Small intestine (tissue), 7 donors: ENCODE measurements around the gene DMWD. TPM values are rescaled to one million over a fixed set of nuclear protein-coding genes. Genes with fewer than 3 reads are reported as not detected.

Experiments
- DNase-seq, 2 donors: peaks; one replicate each; pipeline versions ENCODE4 v3.0.0 to v3.0.0-alpha.2; 2013
- FAIRE-seq: peaks from 2 replicates; lab custom pipeline; 2012; peaks lifted over from hg19 to GRCh38; lab: Jason Lieb, UNC
- H3K27ac ChIP-seq, 3 donors: one replicate each; pipeline ENCODE4 v1.5.1; 2013; ENCODE audit warnings: low read length in 2 of 3, mild to moderate bottlenecking in 2 of 3, control low read depth in 1 of 3, inconsistent platforms in 1 of 3, low read depth in 1 of 3, moderate library complexity in 1 of 3
- H3K27me3 ChIP-seq, 3 donors: one replicate each; pipeline ENCODE4 v1.6.1; 2013; ENCODE audit warnings: low read length in 3 of 3, inconsistent platforms in 1 of 3; ENCODE audit not compliant: control insufficient read depth in 3 of 3, insufficient read depth in 3 of 3
- H3K36me3 ChIP-seq, 3 donors: one replicate each; pipeline ENCODE4 v1.6.1; 2013; ENCODE audit warnings: low read length in 3 of 3, inconsistent platforms in 1 of 3, low read depth in 1 of 3, mild to moderate bottlenecking in 1 of 3, moderate library complexity in 1 of 3; ENCODE audit not compliant: control insufficient read depth in 3 of 3, insufficient read depth in 2 of 3
- H3K4me1 ChIP-seq, 3 donors: one replicate each; pipeline ENCODE4 v1.6.1; 2013; ENCODE audit warnings: low read length in 2 of 3, inconsistent platforms in 1 of 3, low read depth in 1 of 3, mild to moderate bottlenecking in 1 of 3, moderate library complexity in 1 of 3; ENCODE audit not compliant: control insufficient read depth in 3 of 3, insufficient read depth in 2 of 3
- H3K4me3 ChIP-seq, 3 donors: one replicate each; pipeline ENCODE4 v1.5.1; 2013; ENCODE audit warnings: low read length in 3 of 3, control low read depth in 1 of 3, inconsistent platforms in 1 of 3, low read depth in 1 of 3, mild to moderate bottlenecking in 1 of 3, moderate library complexity in 1 of 3
- H3K9me3 ChIP-seq, 2 donors: one replicate each; pipeline ENCODE4 v1.6.1; 2013; ENCODE audit warnings: low read depth in 1 of 2, low read length in 1 of 2; ENCODE audit not compliant: control insufficient read depth in 2 of 2, insufficient read depth in 1 of 2
- WGBS, 3 donors: extraction: QIAGEN DNeasy Blood & Tissue Kit; methylation state at CpG; one replicate each; pipeline ENCODE4 v1.1.7; 2013; 5-methylcytosine and 5-hydroxymethylcytosine counted together
- polyA plus RNA-seq, 4 donors: library from polyadenylated mRNA; stranded (reverse) in 3 of 4; unstranded in 1 of 4; fragments of 200-250 nt in 3 of 4; fragments of 120-200 nt in 1 of 4; gene quantifications; one replicate each; pipeline versions ENCODE4 v1.2.1 to v1.2.3, GENCODE V29; 2013
- donor health status: healthy with polysubstance abuse.
- donor health status: control.
- donor health status: control.
- donor health status: Bipolar disorder and iron deficiency.
- donor health status: healthy.

DMWD gene
- polyA plus RNA-seq, 4 donors: 4.6 to 20.9 (median 11.9) TPM

DNA sequence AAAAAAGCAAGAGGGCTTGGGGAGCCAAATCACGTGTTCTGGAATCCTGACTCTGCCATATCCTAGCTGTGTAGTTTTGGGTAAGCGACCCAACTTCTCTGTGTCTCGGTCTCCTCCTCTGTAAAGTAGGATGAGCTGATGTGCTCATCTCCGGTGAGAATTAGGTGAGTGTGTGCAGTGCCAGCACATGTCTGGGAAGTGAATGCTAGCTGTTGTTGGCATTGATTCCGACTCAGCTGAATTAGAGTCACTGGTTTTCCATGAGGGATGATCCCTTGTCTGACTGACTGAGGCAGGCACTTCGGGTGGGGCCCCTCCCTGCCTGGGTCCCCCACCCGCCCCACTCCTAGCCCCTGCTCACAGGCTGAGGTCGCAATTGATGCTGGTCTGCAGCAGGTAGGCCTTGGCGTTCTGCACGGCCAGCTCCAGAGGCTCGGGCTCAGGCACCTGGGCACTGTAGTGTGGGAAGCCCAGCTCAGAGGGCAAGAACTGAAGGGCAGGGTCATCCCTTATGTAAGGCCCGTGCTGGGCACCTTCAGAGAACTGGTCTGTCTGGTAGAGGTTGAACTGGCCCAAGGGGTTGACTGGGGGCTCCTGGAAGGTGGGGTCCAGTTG lies 21.6 kb upstream of the DMWD start:
- FAIRE-seq: no peak
- Histone ChIP-seq H3K4me3 (no peak overlapping the region), H3K36me3 (peaks cover 0 to 49% (median 2%) of the 10 kb centered on the region in 3 donors), H3K27me3 (no peaks in the 10 kb centered on the region), H3K27ac (no peak overlapping the region), H3K9me3 (no peaks in the 10 kb centered on the region), H3K4me1 (peaks cover 0 to 8% (median 4%) of the 10 kb centered on the region in 3 donors)
- no peak for DNase-seq
- 83 to 86% (median 84%) methylated on average over 12 of the region's 12 CpGs for WGBS, 3 donors

DNA sequence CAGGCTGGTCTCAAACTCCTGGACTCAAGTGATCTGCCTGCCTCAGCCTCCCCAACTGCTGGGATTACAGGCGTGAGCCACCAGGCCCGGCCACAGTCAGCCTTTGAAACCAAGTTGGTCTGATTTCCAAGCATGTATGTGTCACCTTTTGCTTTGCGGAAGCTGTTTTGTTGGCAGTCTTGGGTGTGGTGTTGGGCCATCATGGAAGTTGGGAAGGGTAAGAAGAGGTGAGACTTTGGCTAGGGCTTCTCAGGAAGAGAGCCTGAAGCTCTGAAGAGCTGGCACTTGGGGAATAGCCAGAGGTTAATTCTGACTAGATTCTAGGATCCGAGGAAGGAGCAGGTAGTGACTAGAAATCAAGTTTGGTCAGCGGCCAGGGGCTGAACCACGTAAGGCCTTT lies 19.7 kb upstream of the DMWD start:
- no peaks in the 10 kb centered on the region for H3K27me3 ChIP-seq
- WGBS, 3 donors: 83 to 92% (median 87%) methylated on average over 6 of the region's 6 CpGs
- H3K36me3 ChIP-seq: peaks cover 0 to 30% (median 2%) of the 10 kb centered on the region in 3 donors
- H3K4me3 ChIP-seq: no peak overlapping the region
- no peak overlapping the region for H3K27ac ChIP-seq
- H3K9me3 ChIP-seq: no peaks in the 10 kb centered on the region
- H3K4me1 ChIP-seq: peaks cover 0 to 8% (median 4%) of the 10 kb centered on the region in 3 donors
- DNase-seq (no peak), FAIRE-seq (no peak)

DNA sequence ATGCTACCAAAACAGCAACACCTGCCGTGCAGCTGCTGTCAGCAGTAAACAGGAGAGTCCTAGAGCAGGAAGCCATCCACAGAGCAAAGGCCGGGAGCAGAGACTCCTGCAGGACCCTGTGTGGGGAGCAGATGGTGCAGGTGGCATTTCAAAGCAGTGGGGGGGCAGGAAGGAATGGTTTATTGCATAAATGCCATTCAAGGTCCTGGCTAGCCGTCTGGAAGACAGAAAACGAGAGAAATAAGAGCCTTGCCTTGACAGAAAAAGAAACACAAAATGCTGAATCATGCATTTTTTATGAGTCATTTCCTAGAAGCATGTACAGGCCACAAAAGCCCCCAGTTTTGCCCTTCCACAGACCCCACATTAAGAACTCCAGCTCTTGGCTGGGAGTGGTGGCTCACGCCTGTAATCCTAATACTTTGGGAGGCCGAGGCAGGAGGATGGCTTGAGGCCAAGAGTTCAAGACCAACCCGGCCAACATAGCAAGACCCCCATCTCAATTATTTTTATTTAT lies 17.1 kb upstream of the DMWD start:
- Histone ChIP-seq H3K9me3 (no peaks in the 10 kb centered on the region), H3K27me3 (peaks cover 0 to 2% (median 0%) of the 10 kb centered on the region in 3 donors), H3K4me1 (peaks cover 0 to 5% (median 4%) of the 10 kb centered on the region in 3 donors), H3K27ac (no peak overlapping the region), H3K36me3 (peaks cover 0 to 10% (median 0%) of the 10 kb centered on the region in 3 donors), H3K4me3 (no peak overlapping the region)
- whole genome bisulfite sequencing, 3 donors: 9 to 26% (median 20%) methylated on average over 7 of the region's 7 CpGs
- FAIRE-seq: no peak
- DNase-seq: peak; percentile 36 to 48

GRCh38 chr19:45805719-45806118 lies 13.1 kb upstream of the DMWD start:
- H3K27me3 ChIP-seq: peaks cover 0 to 5% (median 0%) of the 10 kb centered on the region in 3 donors
- no peaks in the 10 kb centered on the region for H3K36me3 ChIP-seq
- H3K4me3 ChIP-seq: no peak overlapping the region
- no peaks in the 10 kb centered on the region for H3K9me3 ChIP-seq
- no peak overlapping the region for H3K27ac ChIP-seq
- FAIRE-seq (no peak), DNase-seq (no peak)
- H3K4me1 ChIP-seq: peaks cover 0 to 5% (median 4%) of the 10 kb centered on the region in 3 donors

DNA sequence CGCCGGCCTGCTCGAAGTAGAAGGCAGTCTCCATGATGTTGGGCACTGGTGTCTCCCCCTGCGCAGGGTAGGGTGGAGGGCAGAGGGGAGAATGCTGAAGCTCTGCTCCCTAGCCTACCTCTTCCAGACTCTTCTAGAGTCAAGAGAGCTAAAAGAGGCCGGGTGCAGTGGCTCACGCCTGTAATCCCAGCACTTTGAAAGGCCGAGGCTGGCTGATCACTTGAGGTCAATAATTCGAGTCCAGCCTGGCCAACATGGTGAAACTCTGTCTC lies 12.2 kb upstream of the DMWD start:
- Histone ChIP-seq H3K27me3 (peaks cover 0 to 5% (median 0%) of the 10 kb centered on the region in 3 donors), H3K9me3 (no peaks in the 10 kb centered on the region), H3K36me3 (no peaks in the 10 kb centered on the region), H3K27ac (no peak overlapping the region), H3K4me1 (peaks cover 0 to 5% (median 4%) of the 10 kb centered on the region in 3 donors), H3K4me3 (no peak overlapping the region)
- no peak for DNase-seq
- WGBS, 3 donors: 83 to 90% (median 88%) methylated on average over 8 of the region's 8 CpGs
- FAIRE-seq: no peak

DNA sequence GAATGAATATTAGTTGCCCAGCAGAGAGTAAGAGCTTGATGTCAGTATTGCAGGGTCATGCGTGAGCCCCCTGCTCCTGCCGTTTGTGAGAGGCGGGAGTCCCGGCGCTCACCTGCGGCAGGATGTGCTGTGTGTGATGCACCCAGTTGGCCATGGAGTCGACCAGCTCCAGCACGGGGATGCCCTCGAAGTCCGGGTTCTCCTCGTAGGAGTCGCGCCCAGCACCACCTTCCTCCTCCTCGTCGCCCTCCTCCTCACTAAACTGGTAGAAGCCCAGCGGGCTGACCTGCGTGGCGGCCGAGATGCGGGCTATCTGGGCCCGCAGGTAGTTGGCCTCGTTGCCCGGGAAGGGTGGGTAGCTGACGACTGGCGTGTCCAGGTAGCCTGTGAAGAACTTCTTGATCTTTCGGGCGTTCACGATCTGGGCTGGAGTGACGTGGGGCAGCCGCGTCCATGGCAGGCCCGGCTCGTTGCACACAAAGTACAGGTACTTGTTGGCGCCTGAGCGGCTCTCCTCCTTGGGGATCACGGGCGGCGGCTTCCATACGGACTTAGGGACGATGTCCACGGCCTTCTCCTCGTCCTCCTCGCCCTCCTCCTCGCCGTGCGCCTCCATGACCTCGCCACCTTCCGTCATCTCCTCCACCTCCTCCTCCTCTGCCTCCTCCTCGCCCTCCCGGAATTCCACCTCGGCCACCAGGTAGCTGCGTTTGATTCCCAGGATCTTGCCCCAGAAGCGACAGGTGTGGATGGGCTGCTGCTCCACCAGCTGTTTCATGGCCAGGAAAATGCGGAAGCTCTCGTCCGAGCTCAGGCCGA lies 11.7 kb upstream of the DMWD start:
- FAIRE-seq (no peak), DNase-seq (no peak)
- Histone ChIP-seq H3K4me1 (no peaks in the 10 kb centered on the region), H3K27me3 (peaks cover 0 to 5% (median 0%) of the 10 kb centered on the region in 3 donors), H3K4me3 (no peak overlapping the region), H3K36me3 (no peaks in the 10 kb centered on the region), H3K27ac (no peak overlapping the region), H3K9me3 (no peaks in the 10 kb centered on the region)
- 82 to 89% (median 85%) methylated on average over 52 to 57 of the region's 57 CpGs for WGBS, 3 donors

DNA sequence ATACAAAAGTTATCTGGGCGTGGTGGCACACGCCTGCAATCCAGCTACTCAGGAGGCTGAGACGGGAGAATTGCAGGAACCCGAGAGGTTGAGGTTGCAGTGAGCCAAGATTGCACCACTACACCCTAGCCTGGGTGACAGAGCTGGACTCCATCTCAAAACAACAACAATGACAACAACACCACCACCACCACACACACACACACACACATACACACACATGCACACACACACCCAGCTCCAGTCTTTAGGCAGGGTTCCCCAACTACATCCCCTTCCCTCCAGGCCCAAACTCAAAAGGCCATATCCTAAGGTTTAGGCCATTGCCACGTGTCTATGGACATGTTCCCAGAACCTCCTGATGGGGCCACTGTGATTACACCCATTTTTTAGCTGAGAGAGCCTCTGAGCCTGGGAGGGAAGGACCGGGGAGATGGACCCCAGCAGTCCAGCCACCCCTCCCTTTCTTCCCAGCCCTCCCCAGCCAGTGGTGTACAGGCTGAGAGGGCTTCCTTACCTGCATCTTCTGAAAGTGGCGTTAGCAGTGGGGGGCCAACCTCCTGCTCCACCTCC lies 9.0 kb upstream of the DMWD start:
- Histone ChIP-seq H3K36me3 (no peaks in the 10 kb centered on the region), H3K27ac (no peak overlapping the region), H3K4me3 (no peak overlapping the region), H3K27me3 (peaks cover 0 to 5% (median 0%) of the 10 kb centered on the region in 3 donors), H3K9me3 (no peaks in the 10 kb centered on the region), H3K4me1 (no peaks in the 10 kb centered on the region)
- 76 to 79% (median 77%) methylated on average over 7 of the region's 7 CpGs for WGBS, 3 donors
- FAIRE-seq: no peak
- no peak for DNase-seq

DNA sequence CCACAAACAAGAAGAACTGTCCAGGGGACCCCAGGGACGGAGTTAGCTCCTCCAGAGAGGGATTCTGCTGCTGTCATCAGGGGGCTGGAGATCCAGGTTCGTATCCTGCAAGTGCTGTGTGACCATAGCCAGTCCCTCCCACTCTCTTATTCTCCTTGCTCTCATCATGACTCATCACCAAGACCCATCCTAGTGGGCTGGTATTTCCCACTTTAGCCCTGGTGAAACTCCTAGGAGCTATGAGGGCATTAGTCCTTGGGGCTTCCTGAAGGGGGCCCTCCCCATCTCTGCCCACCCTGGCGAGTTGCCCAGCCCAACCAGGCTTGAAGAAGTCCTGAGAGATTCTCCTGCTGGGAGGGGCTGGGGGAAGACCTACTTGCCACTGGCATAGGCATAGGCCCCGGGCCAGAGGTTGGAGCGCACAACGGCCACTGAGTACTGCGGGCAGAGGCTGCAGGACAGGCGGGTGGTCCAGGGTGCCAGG lies 7.5 kb upstream of the DMWD start:
- Histone ChIP-seq H3K36me3 (no peaks in the 10 kb centered on the region), H3K4me1 (no peaks in the 10 kb centered on the region), H3K4me3 (no peak overlapping the region), H3K27me3 (peaks cover 0 to 3% (median 0%) of the 10 kb centered on the region in 3 donors), H3K27ac (no peak overlapping the region), H3K9me3 (no peaks in the 10 kb centered on the region)
- WGBS, 3 donors: 77 to 82% (median 78%) methylated on average over 8 of the region's 8 CpGs
- FAIRE-seq: no peak
- no peak for DNase-seq
